HG03469 (cell line): Measurements from ENCODE around the gene TGFB2.
"Not testable (repeated sequence)": the region's sequence is repeated elsewhere in the genome, so short reads cannot be mapped to it uniquely, and the experiment has no call there.

Source experiments
- ATAC-seq: cut with Tn5 transposase; IDR thresholded peaks from one replicate; pipeline ENCODE4 v1.9.1; 2021; ENCODE audit warnings: mild to moderate bottlenecking, moderate library complexity, moderate number of reproducible peaks; ENCODE audit not compliant: unreplicated experiment

The TGFB2 gene

GRCh38 chr1:218344814-218345672 lies at the start of gene TGFB2:
TSS of gene TGFB2 (plus strand) at chr1:218345336. CDS start at chr1:218346702, 1,366 bp downstream.
- no peak for ATAC-seq

GRCh38 chr1:218296162-218296561 lies 49.0 kb upstream of the TGFB2 start:
- no peak for ATAC-seq

- ATAC-seq, result no peak
These were observed 47.7 kb upstream of the TGFB2 start for GRCh38 chr1:218297461-218297860.

GRCh38 chr1:218297867-218298266 lies 47.3 kb upstream of the TGFB2 start:
- no peak for ATAC-seq

GRCh38 chr1:218298398-218298797 lies 46.7 kb upstream of the TGFB2 start:
- no peak for ATAC-seq

GRCh38 chr1:218299416-218299815 lies 45.7 kb upstream of the TGFB2 start:
- ATAC-seq, result peak; percentile 60

- no peak for ATAC-seq
These were observed 43.9 kb upstream of the TGFB2 start for GRCh38 chr1:218301217-218301616.

- ATAC-seq, result no peak
These were observed 43.0 kb upstream of the TGFB2 start for GRCh38 chr1:218302155-218302554.

- no peak for ATAC-seq
These were observed 41.8 kb upstream of the TGFB2 start for GRCh38 chr1:218303176-218303879.

GRCh38 chr1:218304281-218305039 lies 40.7 kb upstream of the TGFB2 start:
- ATAC-seq, result peak; percentile 79

GRCh38 chr1:218305472-218306064 lies 39.6 kb upstream of the TGFB2 start:
- ATAC-seq, result no peak

GRCh38 chr1:218312509-218312908 lies 32.6 kb upstream of the TGFB2 start:
- no peak for ATAC-seq

GRCh38 chr1:218314316-218314715 lies 30.8 kb upstream of the TGFB2 start:
- no peak for ATAC-seq

- ATAC-seq, result no peak
These were observed 29.5 kb upstream of the TGFB2 start for GRCh38 chr1:218315638-218316037.

- no peak for ATAC-seq
These were observed 28.1 kb upstream of the TGFB2 start for GRCh38 chr1:218317061-218317460.

GRCh38 chr1:218320182-218320581 lies 25.0 kb upstream of the TGFB2 start:
- ATAC-seq, result not testable (repeated sequence)

- ATAC-seq, result no peak
These were observed 22.4 kb upstream of the TGFB2 start for GRCh38 chr1:218322762-218323161.

- no peak for ATAC-seq
These were observed 21.4 kb upstream of the TGFB2 start for GRCh38 chr1:218323568-218324225.

GRCh38 chr1:218324226-218324580 lies 20.9 kb upstream of the TGFB2 start:
- no peak for ATAC-seq

- no peak for ATAC-seq
These were observed 16.4 kb upstream of the TGFB2 start for GRCh38 chr1:218328769-218329168.
